Activated naive CD4-positive, alpha-beta T cell treated with anti-CD3 and anti-CD28 coated beads for 36 hours (primary cell): ENCODE measurements around the gene DCAF10. TPM values are rescaled to one million over a fixed set of nuclear protein-coding genes. Genes with fewer than 3 reads are reported as not detected.

Source experiments
- CTCF ChIA-PET: fragments of 350-600 bp; sonication (Branson Sonifier 250); formaldehyde crosslinking; loops from one replicate; lab custom pipeline; 2021; ENCODE audit warnings: antibody characterized with exemption; lab: Charles Lee
- DNase-seq: peaks from one replicate; pipeline ENCODE4 v3.0.0-alpha.2; 2020
- H3K27ac Mint-ChIP-seq: one replicate; pipeline ENCODE4 v1.8.0; 2021; ENCODE audit warnings: mild to moderate bottlenecking, mixed read lengths
- H3K27me3 Mint-ChIP-seq: one replicate; pipeline ENCODE4 v1.8.0; 2021; ENCODE audit warnings: low read depth, mixed read lengths
- H3K36me3 Mint-ChIP-seq: one replicate; pipeline ENCODE4 v1.8.0; 2021; ENCODE audit warnings: low read depth, mixed read lengths
- H3K4me1 Mint-ChIP-seq: one replicate; pipeline ENCODE4 v1.8.0; 2021; ENCODE audit warnings: low read depth, mixed read lengths
- H3K4me3 Mint-ChIP-seq: one replicate; pipeline ENCODE4 v1.8.0; 2021; ENCODE audit warnings: mild to moderate bottlenecking, moderate library complexity, mixed read lengths
- H3K9me3 Mint-ChIP-seq: one replicate; pipeline ENCODE4 v1.8.0; 2021; ENCODE audit warnings: mixed read lengths
- intact Hi-C: fragments of 100-400 bp; cut with micrococcal nuclease; formaldehyde crosslinking; loops from one replicate; pipeline ENCODE4 v1.15.1; 2023
- total RNA-seq, 2 experiments: library from RNA; stranded (reverse); gene quantifications; one replicate each; pipeline ENCODE4 v1.2.3, GENCODE V29; 2021

The DCAF10 gene
- total RNA-seq, 2 experiments from 2014 or later, result 9.4 to 10.9 TPM

- peaks cover 2% of the 10 kb centered on the region for H3K9me3 Mint-ChIP-seq
- H3K27ac Mint-ChIP-seq, result no peak overlapping the region
Measured at GRCh38 chr9:37769306-37769705, 31.3 kb upstream of the DCAF10 start.

GRCh38 chr9:37769995-37770394, 30.6 kb upstream of the DCAF10 start:
- Mint-ChIP-seq H3K27ac (no peak overlapping the region), H3K36me3 (peaks cover 21% of the 10 kb centered on the region), H3K27me3 (no peaks in the 10 kb centered on the region), H3K4me3 (no peak overlapping the region), H3K9me3 (peaks cover 2% of the 10 kb centered on the region), H3K4me1 (no peaks in the 10 kb centered on the region)
- intact Hi-C loops, result no loop called here
- no peak for DNase-seq
- CTCF ChIA-PET, result no interaction called here

More at GRCh38 chr9:37769306-37769705, 31.3 kb upstream of the DCAF10 start:
- CTCF ChIA-PET, result interaction anchor here (0.6 to 1.3 kb wide), 2 partner anchors 16 to 21 kb away, joined by 3 to 4 read pairs; partner anchors contain the start of gene EXOSC3
- no peak for DNase-seq
- no peak overlapping the region for H3K4me3 Mint-ChIP-seq
- intact Hi-C loops, result no loop called here
- no peaks in the 10 kb centered on the region for H3K27me3 Mint-ChIP-seq
- no peaks in the 10 kb centered on the region for H3K4me1 Mint-ChIP-seq
- H3K36me3 Mint-ChIP-seq, result peaks cover 25% of the 10 kb centered on the region

GRCh38 chr9:37775216-37775919, 25.2 kb upstream of the DCAF10 start:
- H3K27ac Mint-ChIP-seq, result peak overlapping the region; percentile 57

GRCh38 chr9:37776328-37776727, 24.3 kb upstream of the DCAF10 start:
- no peaks in the 10 kb centered on the region for H3K27me3 Mint-ChIP-seq
- DNase-seq, result no peak
- intact Hi-C loops, result no loop called here
- CTCF ChIA-PET, result interaction anchor here (0.6 kb wide), 1 partner anchor 66 kb away, joined by 4 read pairs; no protein-coding TSS in a partner anchor
- H3K36me3 Mint-ChIP-seq, result peaks cover 37% of the 10 kb centered on the region
- peaks cover 16% of the 10 kb centered on the region for H3K4me1 Mint-ChIP-seq
- H3K27ac Mint-ChIP-seq, result no peak overlapping the region
- H3K4me3 Mint-ChIP-seq, result no peak overlapping the region
- H3K9me3 Mint-ChIP-seq, result no peaks in the 10 kb centered on the region

More at GRCh38 chr9:37775216-37775919, 25.2 kb upstream of the DCAF10 start:
- Mint-ChIP-seq H3K27me3 (no peaks in the 10 kb centered on the region), H3K4me3 (no peak overlapping the region), H3K9me3 (no peaks in the 10 kb centered on the region), H3K4me1 (peaks cover 6% of the 10 kb centered on the region), H3K36me3 (peaks cover 28% of the 10 kb centered on the region)
- CTCF ChIA-PET, result no interaction called here
- no peak for DNase-seq
- intact Hi-C loops, result no loop called here

- CTCF ChIA-PET, result interaction anchor here (0.6 kb wide), 1 partner anchor 290 kb away, joined by 5 read pairs; no protein-coding TSS in a partner anchor
- no peak for DNase-seq
- H3K4me1 Mint-ChIP-seq, result peaks cover 36% of the 10 kb centered on the region
- no peak overlapping the region for H3K4me3 Mint-ChIP-seq
- H3K27me3 Mint-ChIP-seq, result no peaks in the 10 kb centered on the region
- intact Hi-C loops, result no loop called here
- peak overlapping the region; percentile 39 for H3K27ac Mint-ChIP-seq
- no peaks in the 10 kb centered on the region for H3K9me3 Mint-ChIP-seq
- peaks cover 46% of the 10 kb centered on the region for H3K36me3 Mint-ChIP-seq
Measured at GRCh38 chr9:37778534-37778933, 22.1 kb upstream of the DCAF10 start.

GRCh38 chr9:37784291-37784615, 16.3 kb upstream of the DCAF10 start:
- Mint-ChIP-seq H3K27ac (peak overlapping the region; percentile 94), H3K9me3 (no peaks in the 10 kb centered on the region), H3K4me3 (peak overlapping the region; percentile 96), H3K36me3 (peaks cover 31% of the 10 kb centered on the region), H3K27me3 (no peaks in the 10 kb centered on the region), H3K4me1 (peaks cover 39% of the 10 kb centered on the region)
- intact Hi-C loops, result loop anchor here (2.0 to 5.0 kb wide), 2 partner anchors 192 to 297 kb away; partner anchors contain the start of gene TOMM5
- CTCF ChIA-PET, result interaction anchor here (1.2 kb wide), 1 partner anchor 16 kb away, joined by 3 read pairs; no protein-coding TSS in a partner anchor
- peak; percentile 13 for DNase-seq

GRCh38 chr9:37784616-37785483, 15.7 kb upstream of the DCAF10 start, which contains the start of gene EXOSC3:
EXOSC3 (minus strand) TSS chr9:37785064; CDS start chr9:37785044, 20 bp downstream.
- peaks cover 30% of the 10 kb centered on the region for H3K36me3 Mint-ChIP-seq
- H3K4me1 Mint-ChIP-seq, result peaks cover 37% of the 10 kb centered on the region
- peak within 1 kb of the TSS; percentile 96 for H3K4me3 Mint-ChIP-seq
- peak within 1 kb of the TSS; percentile 94 for H3K27ac Mint-ChIP-seq
- intact Hi-C loops, result loop anchor here (1.0 to 5.0 kb wide), 6 partner anchors 15 to 320 kb away; partner anchors contain the start of genes DCAF10, SLC25A51, TOMM5 and ZBTB5
- no peaks in the 10 kb centered on the region for H3K27me3 Mint-ChIP-seq
- CTCF ChIA-PET, result interaction anchor here (0.6 to 1.2 kb wide), 2 partner anchors 16 to 29 kb away, joined by 3 read pairs; no protein-coding TSS in a partner anchor
- peak; percentile 91 for DNase-seq
- no peaks in the 10 kb centered on the region for H3K9me3 Mint-ChIP-seq

- H3K4me1 Mint-ChIP-seq, result peaks cover 21% of the 10 kb centered on the region
- peaks cover 2% of the 10 kb centered on the region for H3K9me3 Mint-ChIP-seq
- H3K27ac Mint-ChIP-seq, result no peak overlapping the region
- H3K4me3 Mint-ChIP-seq, result no peak overlapping the region
- peaks cover 16% of the 10 kb centered on the region for H3K36me3 Mint-ChIP-seq
- intact Hi-C loops, result no loop called here
- CTCF ChIA-PET, result no interaction called here
- H3K27me3 Mint-ChIP-seq, result no peaks in the 10 kb centered on the region
- DNase-seq, result no peak
Measured at GRCh38 chr9:37787059-37787458, 13.5 kb upstream of the DCAF10 start.

GRCh38 chr9:37788332-37788731, 12.3 kb upstream of the DCAF10 start:
- CTCF ChIA-PET, result no interaction called here
- Mint-ChIP-seq H3K27ac (no peak overlapping the region), H3K27me3 (no peaks in the 10 kb centered on the region), H3K36me3 (peaks cover 8% of the 10 kb centered on the region), H3K4me3 (no peak overlapping the region), H3K4me1 (peaks cover 8% of the 10 kb centered on the region), H3K9me3 (peaks cover 2% of the 10 kb centered on the region)
- DNase-seq, result no peak
- intact Hi-C loops, result no loop called here

GRCh38 chr9:37790096-37790495, 10.5 kb upstream of the DCAF10 start:
- peaks cover 2% of the 10 kb centered on the region for H3K36me3 Mint-ChIP-seq

GRCh38 chr9:37792122-37792521, 8.5 kb upstream of the DCAF10 start:
- no peak for DNase-seq
- peaks cover 2% of the 10 kb centered on the region for H3K36me3 Mint-ChIP-seq
- H3K9me3 Mint-ChIP-seq, result peaks cover 2% of the 10 kb centered on the region
- H3K27me3 Mint-ChIP-seq, result no peaks in the 10 kb centered on the region
- CTCF ChIA-PET, result no interaction called here
- H3K27ac Mint-ChIP-seq, result no peak overlapping the region
- H3K4me3 Mint-ChIP-seq, result no peak overlapping the region
- intact Hi-C loops, result no loop called here
- H3K4me1 Mint-ChIP-seq, result no peaks in the 10 kb centered on the region

More at GRCh38 chr9:37790096-37790495, 10.5 kb upstream of the DCAF10 start:
- Mint-ChIP-seq H3K27ac (no peak overlapping the region), H3K9me3 (peaks cover 2% of the 10 kb centered on the region), H3K4me3 (no peak overlapping the region), H3K27me3 (no peaks in the 10 kb centered on the region), H3K4me1 (peaks cover 4% of the 10 kb centered on the region)
- intact Hi-C loops, result no loop called here
- CTCF ChIA-PET, result interaction anchor here (0.6 kb wide), 1 partner anchor 10 kb away, joined by 5 read pairs; no protein-coding TSS in a partner anchor
- DNase-seq, result no peak

GRCh38 chr9:37796232-37796631, 4.4 kb upstream of the DCAF10 start:
- peaks cover 3% of the 10 kb centered on the region for H3K36me3 Mint-ChIP-seq
- intact Hi-C loops, result no loop called here

More at GRCh38 chr9:37796232-37796631, 4.4 kb upstream of the DCAF10 start:
- Mint-ChIP-seq H3K27ac (no peak overlapping the region), H3K4me3 (no peak overlapping the region), H3K27me3 (no peaks in the 10 kb centered on the region), H3K9me3 (peaks cover 1% of the 10 kb centered on the region), H3K4me1 (peaks cover 16% of the 10 kb centered on the region)
- no peak for DNase-seq
- CTCF ChIA-PET, result no interaction called here
